Peyer's patch (tissue), 4 donors: ENCODE results near the gene EIF3L.
"Not testable (repeated sequence)": the region's sequence is repeated elsewhere in the genome, so short reads cannot be mapped to it uniquely, and the experiment has no call there.

Source experiments
- CTCF ChIP-seq, 6 experiments: fragments of 450-650 bp in 4 of 6; fragments of 200-600 bp in 2 of 6; sonication (generic) in 1 of 6; IDR thresholded peaks; one replicate each; pipeline ENCODE4 v1.5.1; 2017 to 2019; ENCODE audit warnings: antibody characterized with exemption in 6 of 6, mild to moderate bottlenecking in 3 of 6, moderate library complexity in 1 of 6
- POLR2A ChIP-seq, 2 donors: fragments of 450-650 bp; IDR thresholded peaks; one replicate each; pipeline ENCODE4 v1.5.1; 2017; ENCODE audit warnings: antibody characterized with exemption in 2 of 2, mild to moderate bottlenecking in 2 of 2, moderate library complexity in 2 of 2

DNA sequence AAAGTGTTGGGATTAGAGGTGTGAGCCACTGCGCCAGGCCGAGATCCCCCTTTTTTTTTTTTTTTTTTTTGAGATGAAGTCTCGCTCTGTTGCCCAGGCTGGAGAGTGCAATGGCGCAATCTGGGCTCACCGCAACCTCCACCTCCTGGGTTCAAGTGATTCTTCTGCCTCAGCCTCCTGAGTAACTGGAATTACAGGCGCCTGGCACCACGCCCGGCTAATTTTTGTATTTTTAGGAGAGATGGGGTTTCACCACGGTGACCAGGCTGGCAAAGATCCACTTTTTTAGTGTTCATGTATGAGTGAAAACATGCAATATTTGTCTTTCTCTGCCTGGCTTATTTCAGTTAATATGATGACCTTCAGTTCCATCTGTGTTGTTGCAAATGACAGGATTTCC lies 49.2 kb upstream of the EIF3L start:
- not testable (repeated sequence) for TF ChIP-seq CTCF, POLR2A (IDR thresholded peaks at IDR 0.05)
